Measurements from ENCODE around the gene TUBGCP6. TPM values are rescaled to one million over a fixed set of nuclear protein-coding genes. Genes with fewer than 3 reads are reported as not detected.

The TUBGCP6 gene
- total RNA-seq, 1 experiment from 2014 or later: 31.3 TPM

- Histone ChIP-seq H3K9me3 (ENCODE audit: control insufficient read depth, insufficient read depth, low read depth, low read length) (no peaks in the 10 kb centered on the region), H3K4me1 (ENCODE audit: control insufficient read depth, insufficient read depth, low read length) (no peaks in the 10 kb centered on the region), H3K4me3 (ENCODE audit: low read depth in 2 of 2, low read length in 2 of 2) (peak overlapping the region; percentile 78 to 79), H3K27me3 (ENCODE audit: control insufficient read depth, insufficient read depth, low read length) (no peaks in the 10 kb centered on the region), H3K36me3 (ENCODE audit: control insufficient read depth, insufficient read depth, low read length) (no peaks in the 10 kb centered on the region; the same call in 1 of the 2 replicates), H3K27ac (ENCODE audit: low read length) (peak overlapping the region; percentile 84)
- TSS peak; percentile 54 for BruUV-seq (replicated peaks)
- intact Hi-C loops (cut with micrococcal nuclease; ENCODE audit: unreplicated experiment) (no loop called here), in situ Hi-C loops (cut with HindIII; ENCODE audit: low pct_unique_long_range_greater_than_20kb, low sequenced_read_pairs) (no loop called here)
- TF ChIP-seq, protein P1, sequence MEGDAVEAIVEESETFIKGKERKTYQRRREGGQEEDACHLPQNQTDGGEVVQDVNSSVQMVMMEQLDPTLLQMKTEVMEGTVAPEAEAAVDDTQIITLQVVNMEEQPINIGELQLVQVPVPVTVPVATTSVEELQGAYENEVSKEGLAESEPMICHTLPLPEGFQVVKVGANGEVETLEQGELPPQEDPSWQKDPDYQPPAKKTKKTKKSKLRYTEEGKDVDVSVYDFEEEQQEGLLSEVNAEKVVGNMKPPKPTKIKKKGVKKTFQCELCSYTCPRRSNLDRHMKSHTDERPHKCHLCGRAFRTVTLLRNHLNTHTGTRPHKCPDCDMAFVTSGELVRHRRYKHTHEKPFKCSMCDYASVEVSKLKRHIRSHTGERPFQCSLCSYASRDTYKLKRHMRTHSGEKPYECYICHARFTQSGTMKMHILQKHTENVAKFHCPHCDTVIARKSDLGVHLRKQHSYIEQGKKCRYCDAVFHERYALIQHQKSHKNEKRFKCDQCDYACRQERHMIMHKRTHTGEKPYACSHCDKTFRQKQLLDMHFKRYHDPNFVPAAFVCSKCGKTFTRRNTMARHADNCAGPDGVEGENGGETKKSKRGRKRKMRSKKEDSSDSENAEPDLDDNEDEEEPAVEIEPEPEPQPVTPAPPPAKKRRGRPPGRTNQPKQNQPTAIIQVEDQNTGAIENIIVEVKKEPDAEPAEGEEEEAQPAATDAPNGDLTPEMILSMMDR (IDR thresholded peaks at IDR 0.05): no peak
- TF ChIP-seq, protein P2, sequence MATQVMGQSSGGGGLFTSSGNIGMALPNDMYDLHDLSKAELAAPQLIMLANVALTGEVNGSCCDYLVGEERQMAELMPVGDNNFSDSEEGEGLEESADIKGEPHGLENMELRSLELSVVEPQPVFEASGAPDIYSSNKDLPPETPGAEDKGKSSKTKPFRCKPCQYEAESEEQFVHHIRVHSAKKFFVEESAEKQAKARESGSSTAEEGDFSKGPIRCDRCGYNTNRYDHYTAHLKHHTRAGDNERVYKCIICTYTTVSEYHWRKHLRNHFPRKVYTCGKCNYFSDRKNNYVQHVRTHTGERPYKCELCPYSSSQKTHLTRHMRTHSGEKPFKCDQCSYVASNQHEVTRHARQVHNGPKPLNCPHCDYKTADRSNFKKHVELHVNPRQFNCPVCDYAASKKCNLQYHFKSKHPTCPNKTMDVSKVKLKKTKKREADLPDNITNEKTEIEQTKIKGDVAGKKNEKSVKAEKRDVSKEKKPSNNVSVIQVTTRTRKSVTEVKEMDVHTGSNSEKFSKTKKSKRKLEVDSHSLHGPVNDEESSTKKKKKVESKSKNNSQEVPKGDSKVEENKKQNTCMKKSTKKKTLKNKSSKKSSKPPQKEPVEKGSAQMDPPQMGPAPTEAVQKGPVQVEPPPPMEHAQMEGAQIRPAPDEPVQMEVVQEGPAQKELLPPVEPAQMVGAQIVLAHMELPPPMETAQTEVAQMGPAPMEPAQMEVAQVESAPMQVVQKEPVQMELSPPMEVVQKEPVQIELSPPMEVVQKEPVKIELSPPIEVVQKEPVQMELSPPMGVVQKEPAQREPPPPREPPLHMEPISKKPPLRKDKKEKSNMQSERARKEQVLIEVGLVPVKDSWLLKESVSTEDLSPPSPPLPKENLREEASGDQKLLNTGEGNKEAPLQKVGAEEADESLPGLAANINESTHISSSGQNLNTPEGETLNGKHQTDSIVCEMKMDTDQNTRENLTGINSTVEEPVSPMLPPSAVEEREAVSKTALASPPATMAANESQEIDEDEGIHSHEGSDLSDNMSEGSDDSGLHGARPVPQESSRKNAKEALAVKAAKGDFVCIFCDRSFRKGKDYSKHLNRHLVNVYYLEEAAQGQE (IDR thresholded peaks at IDR 0.05; ENCODE audit: insufficient read depth in 1 of 2, low read depth in 2 of 2, low read length in 1 of 2): no peak
- no peak for TF ChIP-seq POLR2AphosphoS5 (IDR thresholded peaks at IDR 0.05; ENCODE audit: low read depth, low read length)
- TF ChIP-seq SIN3A (IDR thresholded peaks at IDR 0.05; ENCODE audit: borderline replicate concordance, insufficient read depth, low read depth, low read length): no peak
- TF ChIP-seq TCF7L2 (IDR thresholded peaks at IDR 0.05; ENCODE audit: low read depth, low read length): no peak
- no peak for ATAC-seq
- ChIA-PET POLR2A (interaction anchor here (0.8 kb wide), 1 partner anchor 40 kb away, joined by 5 read pairs; no protein-coding TSS in a partner anchor), CTCF (interaction anchor here (0.6 kb wide), 1 partner anchor 86 kb away, joined by 14 read pairs; no protein-coding TSS in a partner anchor)
- no peak for DNase-seq (ENCODE audit: low read depth, low spot score)
Measured at GRCh38 chr22:50243685-50244419, 971 bp downstream of the TUBGCP6 start.

- ATAC-seq: no peak
- Histone ChIP-seq H3K4me1 (ENCODE audit: control insufficient read depth, insufficient read depth, low read length) (no peaks in the 10 kb centered on the region), H3K27me3 (ENCODE audit: control insufficient read depth, insufficient read depth, low read length) (no peaks in the 10 kb centered on the region), H3K9me3 (ENCODE audit: control insufficient read depth, insufficient read depth, low read depth, low read length) (no peaks in the 10 kb centered on the region), H3K36me3 (ENCODE audit: control insufficient read depth, insufficient read depth, low read length) (no peaks in the 10 kb centered on the region; the same call in 1 of the 2 replicates), H3K27ac (ENCODE audit: low read length) (peak overlapping the region; percentile 8; the same call in 1 of the 2 replicates), H3K4me3 (ENCODE audit: low read depth in 2 of 2, low read length in 2 of 2) (peak overlapping the region; percentile 78 to 79)
- intact Hi-C loops (cut with micrococcal nuclease; ENCODE audit: unreplicated experiment): no loop called here
- no TSS peak for BruUV-seq (replicated peaks)
- ChIA-PET CTCF (interaction anchor here (0.6 to 0.7 kb wide), 3 partner anchors 74 to 265 kb away, joined by 3 to 6 read pairs (median 3); partner anchors contain the start of gene LMF2), POLR2A (interaction anchor here (0.7 kb wide), 1 partner anchor 18 kb away, joined by 3 read pairs; no protein-coding TSS in a partner anchor)
- DNase-seq (ENCODE audit: low read depth, low spot score): no peak
- in situ Hi-C loops (cut with HindIII; ENCODE audit: low pct_unique_long_range_greater_than_20kb, low sequenced_read_pairs): no loop called here
- TF ChIP-seq SIN3A (IDR thresholded peaks at IDR 0.05; ENCODE audit: borderline replicate concordance, insufficient read depth, low read depth, low read length): no peak
- TF ChIP-seq, protein P1 (IDR thresholded peaks at IDR 0.05): no peak
- TF ChIP-seq, protein P2 (IDR thresholded peaks at IDR 0.05; ENCODE audit: insufficient read depth in 1 of 2, low read depth in 2 of 2, low read length in 1 of 2): no peak
Measured at GRCh38 chr22:50242406-50242949, 2.3 kb downstream of the TUBGCP6 start.
